ENCODE data around the gene VAV2.

DNA sequence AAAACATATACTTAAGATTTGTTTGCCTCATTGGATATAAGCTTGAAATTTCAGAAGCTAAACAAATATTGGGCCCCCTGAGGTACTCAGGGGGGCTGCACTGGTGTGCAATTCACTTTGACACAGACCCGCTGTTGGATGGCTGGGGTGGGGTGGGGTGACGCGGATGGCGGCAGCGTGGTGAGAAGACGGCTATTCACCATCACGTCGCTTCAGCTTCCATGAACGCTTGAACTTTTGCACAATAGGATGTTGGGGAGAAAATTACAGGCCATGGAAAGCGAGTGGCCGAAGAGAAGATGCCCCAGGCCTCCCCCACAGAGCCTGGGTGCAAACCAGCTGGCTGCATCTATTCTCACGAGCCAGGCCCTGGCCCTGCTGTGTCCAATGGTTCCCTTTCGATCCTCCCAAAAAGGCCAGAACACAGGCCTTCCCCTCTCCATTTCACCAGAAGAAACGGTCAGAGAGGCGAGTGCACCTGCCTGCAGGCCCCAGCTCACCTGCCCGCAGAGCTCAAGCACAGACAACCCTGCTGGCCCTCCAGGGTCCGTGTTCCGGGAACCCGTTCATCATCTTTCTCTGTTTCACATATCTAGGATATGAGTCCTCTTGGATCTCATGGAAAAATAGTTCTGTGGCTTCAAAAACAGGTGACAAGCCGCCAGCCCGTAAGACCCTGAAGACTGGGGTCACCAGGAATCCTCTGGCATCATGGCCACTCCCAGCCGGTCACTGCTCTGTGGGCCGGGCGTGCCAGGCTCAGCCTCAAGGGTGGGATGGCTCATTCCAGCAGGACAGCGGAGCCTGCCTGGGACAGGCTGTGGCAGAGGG, 207.2 kb downstream of the VAV2 start:
- TF ChIP-seq POLR2A (IDR thresholded peaks at IDR 0.05) = no peak
- TF ChIP-seq, protein P1, sequence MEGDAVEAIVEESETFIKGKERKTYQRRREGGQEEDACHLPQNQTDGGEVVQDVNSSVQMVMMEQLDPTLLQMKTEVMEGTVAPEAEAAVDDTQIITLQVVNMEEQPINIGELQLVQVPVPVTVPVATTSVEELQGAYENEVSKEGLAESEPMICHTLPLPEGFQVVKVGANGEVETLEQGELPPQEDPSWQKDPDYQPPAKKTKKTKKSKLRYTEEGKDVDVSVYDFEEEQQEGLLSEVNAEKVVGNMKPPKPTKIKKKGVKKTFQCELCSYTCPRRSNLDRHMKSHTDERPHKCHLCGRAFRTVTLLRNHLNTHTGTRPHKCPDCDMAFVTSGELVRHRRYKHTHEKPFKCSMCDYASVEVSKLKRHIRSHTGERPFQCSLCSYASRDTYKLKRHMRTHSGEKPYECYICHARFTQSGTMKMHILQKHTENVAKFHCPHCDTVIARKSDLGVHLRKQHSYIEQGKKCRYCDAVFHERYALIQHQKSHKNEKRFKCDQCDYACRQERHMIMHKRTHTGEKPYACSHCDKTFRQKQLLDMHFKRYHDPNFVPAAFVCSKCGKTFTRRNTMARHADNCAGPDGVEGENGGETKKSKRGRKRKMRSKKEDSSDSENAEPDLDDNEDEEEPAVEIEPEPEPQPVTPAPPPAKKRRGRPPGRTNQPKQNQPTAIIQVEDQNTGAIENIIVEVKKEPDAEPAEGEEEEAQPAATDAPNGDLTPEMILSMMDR (IDR thresholded peaks at IDR 0.05) = no peak

Measured in heart left ventricle (tissue), 13 donors.